Measurements from ENCODE around the gene CLEC18A.
"Not testable (repeated sequence)": the region's sequence is repeated elsewhere in the genome, so short reads cannot be mapped to it uniquely, and the experiment has no call there.

Gene CLEC18A

DNA sequence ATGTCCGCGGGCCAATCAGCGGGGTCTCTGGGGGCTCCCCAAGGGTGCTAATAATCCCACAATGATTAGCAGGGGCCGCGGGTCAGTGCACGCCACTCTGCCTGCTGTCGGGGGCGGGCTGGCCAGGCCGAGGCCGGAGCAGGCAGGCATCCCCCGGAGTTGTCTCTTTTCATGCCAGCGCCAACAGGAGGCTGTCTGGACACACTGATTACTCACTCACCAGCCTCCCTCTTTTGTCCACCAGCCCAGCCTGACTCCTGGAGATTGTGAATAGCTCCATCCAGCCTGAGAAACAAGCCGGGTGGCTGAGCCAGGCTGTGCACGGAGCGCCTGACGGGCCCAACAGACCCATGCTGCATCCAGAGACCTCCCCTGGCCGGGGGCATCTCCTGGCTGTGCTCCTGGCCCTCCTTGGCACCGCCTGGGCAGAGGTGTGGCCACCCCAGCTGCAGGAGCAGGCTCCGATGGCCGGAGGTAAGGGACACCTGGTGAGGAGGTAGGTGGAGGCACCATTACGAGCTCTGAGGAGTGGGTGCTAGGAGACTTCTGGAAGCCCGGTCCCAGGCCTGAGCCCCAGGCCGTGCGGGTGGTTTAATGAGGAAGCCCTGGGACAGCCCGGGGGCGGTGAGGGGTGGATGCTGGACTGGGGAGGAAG, at the start of gene CLEC18A:
TSS of gene CLEC18A (plus strand) at position 318 of the 655 bp plus-strand sequence. CDS start at position 351, 33 bp downstream.
- DNase-seq, result not testable (repeated sequence)

DNA sequence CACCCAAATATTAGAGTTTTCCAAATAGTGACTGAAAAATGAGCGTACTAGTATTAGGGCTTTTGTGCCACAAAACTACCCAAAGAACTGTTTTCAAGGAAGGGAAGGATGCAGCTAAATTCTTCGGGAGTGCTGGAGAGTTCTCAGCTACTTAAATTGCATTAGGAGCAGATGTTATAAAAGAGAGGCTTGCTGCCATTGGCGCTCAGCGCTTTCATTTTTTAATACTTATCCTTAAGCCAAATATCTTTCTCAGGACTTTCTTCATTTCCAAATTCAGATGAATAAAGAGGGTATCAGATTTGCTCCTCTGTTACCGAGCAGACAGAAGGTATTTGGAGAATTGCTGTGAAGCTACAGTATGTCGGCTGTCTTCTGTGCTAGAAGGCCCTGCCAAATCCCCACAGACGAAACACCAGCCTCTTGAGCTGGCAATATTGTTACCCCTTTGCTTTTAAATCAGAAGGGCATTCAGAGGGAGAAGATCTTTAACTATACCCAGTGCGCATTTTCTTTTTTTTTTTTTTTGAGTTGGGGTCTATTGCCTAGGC, 47.2 kb upstream of the CLEC18A start:
- DNase-seq, result no peak

DNA sequence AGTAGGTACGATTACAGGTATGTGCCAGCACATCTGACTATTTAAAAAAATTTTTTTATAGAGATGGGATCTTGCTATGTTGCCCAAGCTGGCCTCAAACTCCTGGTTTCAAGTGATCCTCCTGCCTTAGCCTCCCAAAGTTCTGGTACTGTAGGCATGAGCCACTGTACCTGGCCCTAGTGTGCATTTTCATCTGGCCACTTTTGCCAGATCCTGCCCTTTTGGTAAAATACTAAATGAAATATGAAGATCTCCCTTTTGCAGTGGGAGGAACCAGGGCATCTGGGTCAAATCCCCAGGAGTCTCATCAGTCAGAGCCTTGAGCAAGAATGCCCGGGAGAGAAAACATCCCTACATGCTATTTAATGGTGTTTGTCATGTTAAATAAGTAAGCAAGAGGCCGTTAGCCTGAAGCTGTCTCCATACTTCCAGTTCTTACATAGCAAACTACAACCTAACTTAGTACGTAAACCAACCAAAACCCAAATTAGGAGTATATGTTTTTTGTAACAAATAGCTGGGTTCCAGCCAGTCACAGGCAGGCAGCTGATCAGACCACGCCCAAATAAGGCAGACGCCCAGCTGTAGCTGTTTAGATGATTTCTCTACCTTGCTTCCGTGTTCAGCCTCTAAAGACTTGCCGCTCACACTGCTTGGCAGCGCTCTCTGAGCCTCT, 46.5 kb upstream of the CLEC18A start:
- no peak for DNase-seq

DNA sequence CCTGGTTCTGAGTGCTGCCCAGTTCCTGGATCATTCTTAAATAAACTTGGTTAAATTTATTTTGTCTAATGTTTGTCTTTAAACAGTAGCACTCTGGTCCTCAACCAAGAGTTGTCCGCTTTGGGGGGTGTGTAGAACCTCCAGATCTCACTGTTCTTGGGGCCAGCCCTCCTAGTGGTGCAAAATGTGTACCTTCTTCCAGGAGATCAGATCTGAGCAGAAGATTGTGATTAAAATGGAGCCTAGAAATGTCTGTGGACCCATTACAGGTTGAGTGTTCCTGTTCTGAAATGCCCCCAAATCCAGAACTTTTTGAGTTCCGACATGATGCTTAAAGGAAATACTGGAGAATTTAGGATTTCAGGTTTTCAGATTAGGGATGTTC, 46.0 kb upstream of the CLEC18A start:
- no peak for DNase-seq

DNA sequence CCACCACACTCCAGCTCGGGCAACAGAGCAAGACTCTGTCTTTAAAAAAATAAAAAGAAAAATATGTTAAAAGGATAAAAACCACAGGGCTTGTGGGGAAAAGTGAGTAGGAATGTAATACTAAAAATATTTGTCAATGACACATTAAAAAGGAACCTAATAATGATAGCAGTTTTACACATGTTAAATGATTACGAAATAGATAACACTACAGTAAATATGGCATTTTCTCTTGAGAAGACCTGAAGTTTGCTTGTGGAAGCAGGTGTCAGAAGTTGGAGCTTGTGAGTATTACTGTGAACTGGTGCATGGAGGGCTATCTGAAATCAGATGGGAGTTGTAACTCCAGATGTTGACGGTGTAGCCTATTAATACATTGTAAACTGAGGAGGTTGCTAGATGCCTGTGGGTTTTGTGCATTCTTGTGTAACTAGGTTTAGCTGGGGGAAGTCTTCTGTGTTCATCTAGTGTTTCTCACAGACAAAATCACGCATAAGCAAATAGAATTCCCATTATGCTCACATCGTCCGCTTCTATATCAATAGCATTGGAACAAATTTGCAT, 44.2 kb upstream of the CLEC18A start:
- DNase-seq, result no peak

DNA sequence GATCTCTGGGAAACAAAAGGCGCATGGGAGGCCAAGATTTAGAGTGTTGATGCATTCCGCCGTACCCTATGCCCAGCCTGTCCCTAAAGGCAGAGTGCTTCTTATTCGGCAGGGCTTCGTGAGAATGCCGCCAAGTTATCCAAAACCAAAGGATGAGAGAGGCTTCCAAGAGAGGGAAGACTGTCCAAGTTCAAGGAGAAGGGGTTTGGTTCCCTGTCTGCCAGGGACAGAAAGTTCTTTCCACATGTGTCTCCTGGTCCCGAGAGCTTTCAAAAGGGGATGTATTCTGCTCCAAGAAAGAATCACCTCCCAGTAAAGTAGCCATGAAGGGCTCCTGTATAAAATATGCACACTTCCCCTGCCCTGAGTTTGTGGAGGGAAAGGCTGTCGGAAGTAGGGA, 42.1 kb upstream of the CLEC18A start:
- no peak for DNase-seq

DNA sequence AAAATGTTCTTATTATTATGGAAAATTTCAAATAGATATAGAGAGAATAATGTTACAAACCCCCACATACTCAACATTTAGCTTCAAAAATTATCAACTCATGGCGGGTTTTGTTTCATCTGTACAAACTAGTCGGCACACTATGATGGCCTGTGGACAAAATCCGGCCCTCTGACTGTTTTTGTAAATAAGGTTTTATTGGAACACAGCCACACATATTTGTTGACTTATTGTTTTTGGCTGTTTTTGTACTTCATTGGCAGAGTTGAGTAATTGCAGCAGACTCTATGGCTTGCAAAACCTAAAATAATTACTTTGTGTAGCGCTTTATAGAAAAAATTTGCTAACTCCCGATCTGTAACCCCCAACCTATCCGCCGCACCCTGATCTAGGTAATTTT, 41.4 kb upstream of the CLEC18A start:
- no peak for DNase-seq

DNA sequence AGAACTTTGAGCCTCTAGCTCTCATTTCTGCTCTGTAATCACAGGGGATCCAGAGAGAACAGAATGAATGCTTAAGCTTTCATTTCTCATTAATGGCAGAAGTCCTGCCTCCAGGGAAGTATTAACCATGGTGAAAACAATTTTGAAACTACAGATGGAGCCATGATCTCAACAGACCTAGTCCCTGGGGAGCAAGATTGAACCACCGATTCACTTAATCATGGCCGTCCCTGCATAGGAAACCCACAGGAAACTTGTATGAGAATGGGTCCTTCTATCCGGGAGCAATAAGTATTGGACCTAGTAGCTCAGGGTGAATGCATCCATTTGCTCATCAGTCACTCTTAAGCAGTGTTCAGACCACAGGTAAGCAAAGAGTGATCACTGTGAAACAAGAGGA, 40.2 kb upstream of the CLEC18A start:
- no peak for DNase-seq

DNA sequence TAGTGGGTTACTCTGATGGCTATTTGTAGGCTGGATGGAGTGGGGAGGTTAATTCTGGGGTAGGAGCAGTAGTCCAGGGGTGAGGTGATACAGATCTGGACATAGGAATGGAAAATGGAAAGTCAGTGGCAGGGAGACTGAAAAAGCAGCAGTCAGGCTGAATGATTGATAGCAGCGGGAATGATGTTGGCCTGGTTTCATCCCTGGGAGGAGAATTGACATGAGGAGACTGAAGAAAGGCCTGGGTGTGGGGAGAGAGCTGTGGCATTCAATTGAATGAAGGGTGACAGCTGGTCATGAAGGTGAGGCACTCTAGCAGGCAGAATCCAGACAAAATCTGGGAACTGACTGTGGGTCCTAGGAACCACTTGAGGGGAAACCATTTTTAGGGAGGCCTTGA, 34.7 kb upstream of the CLEC18A start:
- no peak for DNase-seq

DNA sequence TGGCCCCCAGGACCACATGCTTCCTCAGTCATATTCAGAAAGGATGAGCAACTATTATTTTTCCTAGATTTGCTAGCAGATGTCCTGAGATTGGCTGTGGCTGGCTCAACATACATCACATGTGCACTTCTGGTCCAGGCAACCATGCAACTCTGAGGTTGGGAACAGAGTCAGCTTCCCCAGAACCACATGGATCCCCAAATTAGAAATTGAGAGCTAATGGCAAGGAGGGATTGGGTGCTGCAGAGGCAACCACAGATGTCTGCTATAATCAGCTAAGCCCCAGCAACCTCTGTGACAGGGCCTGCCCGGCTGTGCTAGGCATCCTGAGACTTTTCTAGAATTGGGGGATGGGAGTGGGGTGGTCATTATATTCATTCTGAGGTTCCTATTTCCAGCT, 33.8 kb upstream of the CLEC18A start:
- no peak for DNase-seq

DNA sequence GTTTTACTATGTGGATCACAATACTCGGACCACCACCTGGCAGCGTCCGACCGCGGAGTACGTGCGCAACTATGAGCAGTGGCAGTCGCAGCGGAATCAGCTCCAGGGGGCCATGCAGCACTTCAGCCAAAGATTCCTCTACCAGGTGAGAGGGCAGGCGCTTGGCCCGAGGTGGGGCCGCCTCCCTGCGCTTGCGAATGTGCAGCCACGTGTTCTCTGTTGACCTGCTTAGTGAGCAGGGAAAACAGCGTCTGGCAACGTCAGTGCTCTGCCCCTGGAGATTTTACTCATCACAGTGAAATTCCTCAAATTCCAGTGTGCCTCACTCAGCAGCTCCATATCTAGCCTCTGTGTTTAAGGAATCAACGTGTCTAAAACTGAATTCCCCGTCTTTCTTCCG, 33.4 kb upstream of the CLEC18A start:
- DNase-seq, result no peak

DNA sequence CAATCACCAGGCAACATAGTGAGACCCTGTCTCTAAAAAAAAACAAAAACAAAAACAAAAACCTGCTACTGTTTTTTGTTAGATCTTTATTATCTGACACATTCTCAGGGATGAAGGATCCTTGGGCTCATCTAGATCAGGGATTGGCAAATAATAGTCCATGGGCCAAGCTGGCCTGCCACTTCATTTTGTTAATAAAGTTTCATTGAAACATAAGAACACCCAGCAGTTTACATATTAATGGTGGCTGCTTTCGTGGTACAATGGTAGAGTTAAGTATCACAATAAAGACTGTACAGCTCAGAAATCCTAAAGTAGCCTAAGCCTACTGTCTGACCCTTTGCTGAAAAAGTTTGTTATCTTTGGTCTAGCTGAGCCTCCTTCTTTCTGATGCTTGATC, 32.9 kb upstream of the CLEC18A start:
- no peak for DNase-seq

DNA sequence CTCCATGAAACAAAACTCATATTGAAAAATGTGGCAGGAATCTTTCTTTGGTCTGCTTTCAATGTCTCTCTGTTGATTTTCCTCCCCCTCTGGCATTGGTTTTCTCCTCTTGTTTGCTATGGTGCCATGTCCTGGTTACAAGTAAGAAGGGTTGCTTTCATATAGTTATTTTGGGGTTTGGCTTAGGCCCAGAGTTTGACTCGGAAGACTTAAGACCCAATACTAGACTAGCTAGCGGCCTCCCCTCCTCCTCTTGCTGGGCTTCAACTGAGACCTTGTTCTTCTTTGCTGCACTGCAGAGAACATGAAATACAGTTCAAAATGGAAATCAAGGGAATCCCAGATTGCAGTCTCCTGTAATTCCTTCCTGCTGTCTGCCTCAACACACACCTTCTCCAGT, 30.0 kb upstream of the CLEC18A start:
- no peak for DNase-seq

DNA sequence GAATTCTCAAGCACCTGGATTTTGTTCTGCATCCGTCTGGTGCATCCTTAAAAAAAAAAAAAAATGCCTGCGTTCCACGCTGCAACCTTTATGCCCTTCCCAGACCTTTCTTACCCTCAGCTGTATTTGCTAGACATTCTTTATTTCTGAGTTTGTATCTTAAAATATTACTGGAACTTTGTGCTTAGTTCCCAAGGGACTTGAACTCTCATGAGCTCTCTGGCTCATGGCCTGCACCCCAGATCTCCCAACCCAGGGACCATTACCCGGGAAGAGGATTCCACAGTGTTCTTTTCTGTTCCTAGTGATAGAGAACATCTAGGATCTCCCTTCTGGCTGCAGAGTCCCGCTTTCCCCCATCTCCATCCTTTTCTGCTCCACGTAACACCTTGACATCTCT, 28.9 kb upstream of the CLEC18A start:
- DNase-seq, result no peak

DNA sequence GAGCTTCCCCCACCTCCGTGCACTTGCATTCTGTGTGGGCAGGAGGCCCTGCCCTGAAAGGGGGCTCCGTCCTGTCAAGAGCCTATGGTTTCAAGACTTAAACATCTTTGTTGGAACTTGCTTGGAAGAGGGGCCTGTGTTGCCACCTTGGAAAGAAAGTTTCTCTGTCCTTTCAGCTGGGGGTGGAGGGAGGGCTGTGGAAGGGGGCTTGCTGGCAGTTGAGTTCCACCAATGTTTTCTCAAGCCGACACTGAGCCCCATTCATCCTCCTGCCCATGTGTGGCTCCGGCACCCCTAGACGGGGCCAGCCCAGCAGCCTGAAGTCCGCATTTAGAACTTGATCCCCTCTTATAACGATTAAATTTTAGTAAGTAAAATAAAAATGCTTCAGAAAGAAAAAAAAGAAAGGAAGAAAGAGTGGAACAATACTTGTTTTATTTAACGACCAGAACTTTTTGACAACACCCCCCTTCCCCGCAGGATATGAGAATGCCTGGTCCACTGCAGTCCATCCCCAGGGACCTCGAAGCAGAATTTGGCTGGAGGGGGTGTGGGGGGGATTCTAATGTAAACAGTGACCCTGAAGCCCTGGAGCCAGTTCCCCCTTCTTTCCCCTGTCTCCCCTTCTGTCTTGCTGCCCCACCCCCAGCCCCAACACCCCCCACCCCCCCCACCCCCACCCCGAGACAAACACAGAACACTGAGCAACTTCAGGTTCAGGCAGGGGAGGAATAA, 26.9 kb upstream of the CLEC18A start:
- no peak for DNase-seq

DNA sequence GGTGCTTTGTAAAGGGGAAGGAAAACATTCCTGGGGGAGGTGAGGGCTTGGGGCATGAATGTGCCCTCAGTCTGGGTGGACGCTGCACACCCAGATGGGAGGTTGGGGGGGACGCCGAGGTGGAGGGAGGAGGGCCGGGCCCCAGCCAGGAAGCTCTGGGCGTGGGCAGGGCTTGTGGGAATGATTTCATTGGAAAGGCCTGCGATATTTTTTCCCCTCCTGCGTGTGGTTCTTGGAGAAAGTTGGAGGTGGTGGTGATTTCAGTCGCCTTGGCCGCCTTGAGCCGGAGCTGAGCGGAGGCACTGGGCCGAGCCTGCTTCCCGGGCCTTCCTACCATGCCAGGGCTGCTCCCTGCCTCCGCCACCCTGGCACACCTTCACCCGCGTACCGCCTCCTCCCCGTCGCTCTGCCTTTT, 26.4 kb upstream of the CLEC18A start:
- no peak for DNase-seq

DNA sequence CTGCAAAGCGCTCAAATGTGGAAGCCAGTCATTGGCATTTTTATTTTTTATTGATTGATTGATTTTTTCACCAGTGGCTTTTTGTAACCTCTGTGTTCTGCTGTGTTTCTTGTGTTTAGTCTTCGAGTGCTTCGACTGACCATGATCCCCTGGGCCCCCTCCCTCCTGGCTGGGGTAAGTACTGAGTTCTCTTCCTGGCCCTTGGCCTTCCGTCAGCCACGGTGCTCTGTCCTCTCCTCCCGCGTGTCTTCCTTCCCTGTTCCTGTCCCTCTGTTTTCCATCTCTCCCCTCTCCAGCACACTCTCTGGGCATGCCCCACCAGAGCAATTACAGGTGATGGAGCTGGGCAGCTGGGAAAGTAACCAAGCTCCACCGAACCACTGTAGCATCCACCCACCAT, 25.8 kb upstream of the CLEC18A start:
- no peak for DNase-seq

DNA sequence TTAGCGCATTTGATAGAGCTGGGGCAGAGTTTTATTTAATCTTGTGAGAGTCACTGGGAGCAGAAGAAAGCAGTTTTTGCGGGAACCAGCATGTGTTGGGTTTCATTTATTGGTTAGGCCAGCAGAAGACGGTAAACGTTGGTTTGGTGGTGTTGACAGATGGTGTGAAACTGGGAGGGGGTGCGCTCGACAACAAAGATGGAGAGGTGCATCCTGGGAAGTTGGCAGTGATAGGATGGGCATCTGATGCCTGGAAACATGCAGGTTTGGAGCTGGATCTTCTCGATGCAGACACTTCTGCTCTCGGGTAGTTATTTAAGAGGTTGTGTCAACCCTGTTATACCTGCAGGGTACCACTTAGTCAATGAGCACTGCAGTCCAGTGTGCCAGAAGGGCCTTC, 24.9 kb upstream of the CLEC18A start:
- no peak for DNase-seq

DNA sequence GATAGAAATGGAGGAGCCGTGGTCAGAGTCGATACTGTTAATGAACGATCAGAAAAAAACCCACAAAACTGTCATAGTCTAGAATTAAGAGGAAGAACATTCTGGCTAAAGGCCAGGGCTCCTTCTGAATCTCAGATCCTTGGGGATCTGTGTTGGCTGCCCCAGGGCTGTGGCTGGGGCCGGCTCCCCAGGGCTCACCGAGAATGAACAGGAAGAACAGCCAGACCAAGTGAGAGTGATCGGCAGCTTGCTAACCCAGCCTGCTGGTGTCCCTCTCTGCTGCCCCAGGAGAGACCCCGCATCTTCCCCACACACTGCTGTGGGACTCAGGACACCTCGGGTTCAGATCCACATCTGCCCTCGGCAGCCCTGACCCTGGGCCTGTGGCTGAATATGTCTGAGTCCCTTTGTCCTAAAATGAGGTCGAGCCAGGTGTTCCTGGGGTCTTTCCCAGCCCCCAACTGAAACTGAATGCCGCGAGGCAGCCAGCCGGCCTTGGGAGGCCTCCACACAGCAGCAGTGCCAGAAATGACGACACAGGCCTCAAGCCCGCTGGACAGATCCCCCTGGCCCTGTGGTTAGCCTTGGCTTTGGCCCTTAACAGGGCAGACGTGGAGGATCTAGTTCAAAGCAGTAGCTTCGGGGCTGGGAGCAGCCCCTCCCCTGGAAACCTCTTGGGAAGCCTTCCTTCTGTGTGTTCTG, 23.9 kb upstream of the CLEC18A start:
- no peak for DNase-seq

DNA sequence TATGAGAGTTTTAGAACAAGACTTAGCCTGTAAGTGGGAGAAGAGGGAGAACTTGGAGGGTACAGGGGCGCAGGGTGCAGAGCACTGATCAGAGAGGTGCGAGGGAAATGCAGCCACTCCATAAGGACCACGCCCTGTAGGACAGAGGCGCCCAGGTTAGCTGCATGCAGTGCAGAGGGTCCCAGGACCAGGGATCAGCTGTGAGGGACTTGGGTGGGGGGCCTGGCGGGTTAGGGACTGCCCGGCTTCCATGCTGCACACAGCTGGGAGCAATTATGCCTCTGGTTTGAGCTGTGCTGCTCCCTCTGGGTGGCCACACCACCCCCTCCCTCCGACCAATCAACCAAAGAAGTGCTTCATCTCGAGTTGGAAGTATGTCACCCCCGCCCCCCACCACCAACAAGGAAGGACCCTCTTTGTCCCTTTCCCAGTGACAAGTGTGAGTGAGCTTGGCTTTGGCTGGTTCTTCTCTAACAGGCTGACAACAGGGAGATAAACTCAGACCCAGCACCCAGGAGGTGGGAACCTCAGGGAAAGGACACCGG, 22.2 kb upstream of the CLEC18A start:
- DNase-seq, result no peak

DNA sequence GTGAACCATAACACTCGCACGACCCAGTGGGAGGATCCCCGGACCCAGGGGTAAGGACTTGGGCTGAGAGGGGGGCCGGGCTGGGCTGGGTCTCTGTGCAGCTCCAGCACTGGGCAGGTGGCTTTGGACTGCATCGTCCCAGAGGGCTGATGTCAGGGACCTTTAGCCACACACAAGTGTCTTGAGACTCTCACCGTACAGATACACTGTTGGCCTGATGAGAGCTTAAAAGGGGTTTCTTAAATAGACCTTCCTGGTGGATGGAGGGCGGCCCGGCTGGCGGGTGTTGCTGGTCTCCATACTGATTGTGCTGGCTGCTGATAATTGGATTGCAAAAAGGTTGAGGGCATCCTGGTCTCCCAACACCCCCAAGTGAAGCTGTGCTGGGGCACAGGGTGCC, 21.7 kb upstream of the CLEC18A start:
- DNase-seq, result no peak

DNA sequence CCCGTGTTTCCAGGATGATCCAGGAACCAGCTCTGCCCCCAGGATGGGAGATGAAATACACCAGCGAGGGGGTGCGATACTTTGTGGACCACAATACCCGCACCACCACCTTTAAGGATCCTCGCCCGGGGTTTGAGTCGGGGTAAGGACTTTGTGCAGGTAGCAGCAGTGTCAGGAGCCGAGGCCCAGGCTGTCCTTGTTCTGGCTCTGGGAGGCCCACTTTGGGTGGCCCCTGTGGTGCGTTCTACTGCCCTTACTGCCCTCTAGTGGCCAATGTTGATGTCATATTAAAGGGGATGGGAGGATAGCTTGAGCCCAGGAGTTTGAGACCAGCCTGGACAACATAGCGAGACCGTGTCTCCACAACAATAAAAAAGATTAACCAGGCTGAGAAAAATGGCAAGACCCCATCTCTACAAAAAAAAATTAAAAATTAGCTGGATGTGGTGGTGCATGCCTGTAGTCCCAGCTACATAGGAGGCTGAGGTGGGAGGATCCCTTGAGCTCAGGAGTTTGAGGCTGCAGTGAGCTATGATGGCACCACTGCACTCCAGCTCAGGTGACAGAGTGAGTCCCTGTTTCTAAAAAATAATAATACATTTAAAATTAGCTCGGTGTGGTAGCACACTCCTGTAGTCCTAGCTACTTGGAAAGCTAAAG, 20.9 kb upstream of the CLEC18A start:
- DNase-seq, result peak; percentile 1 to 38

Measured in NCI-H1930 (cell line).